WTC11 (cell line): Measurements from ENCODE around the gene C2orf76.

Source experiments
- ESRRA ChIP-seq: sonication (generic); formaldehyde crosslinking; IDR thresholded peaks from 2 replicates; pipeline ENCODE4 v1.8.1; 2022; ENCODE audit warnings: mild to moderate bottlenecking, missing genetic modification reagents, borderline replicate concordance
- ZNF317 ChIP-seq: sonication (generic); formaldehyde crosslinking; IDR thresholded peaks from 2 replicates; pipeline ENCODE4 v1.8.1; 2023; ENCODE audit warnings: low read depth, mild to moderate bottlenecking, moderate library complexity, missing genetic modification reagents, borderline replicate concordance
- TF ChIP-seq, protein P1 (sequence below): fragments of 200-600 bp; IDR thresholded peaks from 2 replicates; pipeline ENCODE4 v1.8.0; 2022; ENCODE audit warnings: antibody characterized with exemption
- TF ChIP-seq, protein P2 (sequence below): sonication (generic); formaldehyde crosslinking; conservative IDR thresholded peaks from 2 replicates; pipeline ENCODE4 v1.8.1; 2022; ENCODE audit warnings: mild to moderate bottlenecking, missing genetic modification reagents
- TF ChIP-seq, protein P3 (sequence below): sonication (generic); formaldehyde crosslinking; IDR thresholded peaks from 2 replicates; pipeline ENCODE4 v1.8.1; 2022; ENCODE audit warnings: mild to moderate bottlenecking, moderate library complexity, missing genetic modification reagents
- TF ChIP-seq, protein P4 (sequence below): sonication (generic); formaldehyde crosslinking; IDR thresholded peaks from 2 replicates; pipeline ENCODE4 v1.8.0; 2023; ENCODE audit warnings: missing genetic modification reagents
- TF ChIP-seq, protein P5 (sequence below): sonication (generic); formaldehyde crosslinking; IDR thresholded peaks from 2 replicates; pipeline ENCODE4 v1.8.1; 2022; ENCODE audit warnings: low read depth, missing genetic modification reagents, borderline replicate concordance

DNA sequence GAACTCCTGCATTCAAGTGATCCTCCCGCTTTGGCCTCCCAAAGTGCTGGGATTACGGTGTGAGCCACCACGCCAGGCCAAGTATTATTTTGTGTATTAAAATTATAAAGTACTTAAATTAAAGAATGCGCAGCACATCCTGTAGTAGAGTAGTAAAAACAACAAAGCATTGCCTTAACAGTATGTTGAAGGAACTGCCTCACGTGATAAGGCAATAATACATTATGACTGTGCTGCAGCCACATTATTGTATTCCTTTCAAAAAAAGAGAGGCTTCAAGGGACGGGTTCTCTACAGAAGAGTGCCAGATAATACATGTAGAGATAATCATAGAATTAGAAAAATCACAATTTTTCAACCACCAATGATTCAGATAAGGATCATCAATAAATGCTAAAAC is 33.7 kb downstream of the C2orf76 start:
- TF ChIP-seq ZNF317 (CRISPR knock-in tag) = no peak
- TF ChIP-seq, protein P1, sequence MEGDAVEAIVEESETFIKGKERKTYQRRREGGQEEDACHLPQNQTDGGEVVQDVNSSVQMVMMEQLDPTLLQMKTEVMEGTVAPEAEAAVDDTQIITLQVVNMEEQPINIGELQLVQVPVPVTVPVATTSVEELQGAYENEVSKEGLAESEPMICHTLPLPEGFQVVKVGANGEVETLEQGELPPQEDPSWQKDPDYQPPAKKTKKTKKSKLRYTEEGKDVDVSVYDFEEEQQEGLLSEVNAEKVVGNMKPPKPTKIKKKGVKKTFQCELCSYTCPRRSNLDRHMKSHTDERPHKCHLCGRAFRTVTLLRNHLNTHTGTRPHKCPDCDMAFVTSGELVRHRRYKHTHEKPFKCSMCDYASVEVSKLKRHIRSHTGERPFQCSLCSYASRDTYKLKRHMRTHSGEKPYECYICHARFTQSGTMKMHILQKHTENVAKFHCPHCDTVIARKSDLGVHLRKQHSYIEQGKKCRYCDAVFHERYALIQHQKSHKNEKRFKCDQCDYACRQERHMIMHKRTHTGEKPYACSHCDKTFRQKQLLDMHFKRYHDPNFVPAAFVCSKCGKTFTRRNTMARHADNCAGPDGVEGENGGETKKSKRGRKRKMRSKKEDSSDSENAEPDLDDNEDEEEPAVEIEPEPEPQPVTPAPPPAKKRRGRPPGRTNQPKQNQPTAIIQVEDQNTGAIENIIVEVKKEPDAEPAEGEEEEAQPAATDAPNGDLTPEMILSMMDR = no peak
- TF ChIP-seq, protein P2, sequence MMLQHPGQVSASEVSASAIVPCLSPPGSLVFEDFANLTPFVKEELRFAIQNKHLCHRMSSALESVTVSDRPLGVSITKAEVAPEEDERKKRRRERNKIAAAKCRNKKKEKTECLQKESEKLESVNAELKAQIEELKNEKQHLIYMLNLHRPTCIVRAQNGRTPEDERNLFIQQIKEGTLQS (CRISPR knock-in tag) = no peak
- TF ChIP-seq, protein P3, sequence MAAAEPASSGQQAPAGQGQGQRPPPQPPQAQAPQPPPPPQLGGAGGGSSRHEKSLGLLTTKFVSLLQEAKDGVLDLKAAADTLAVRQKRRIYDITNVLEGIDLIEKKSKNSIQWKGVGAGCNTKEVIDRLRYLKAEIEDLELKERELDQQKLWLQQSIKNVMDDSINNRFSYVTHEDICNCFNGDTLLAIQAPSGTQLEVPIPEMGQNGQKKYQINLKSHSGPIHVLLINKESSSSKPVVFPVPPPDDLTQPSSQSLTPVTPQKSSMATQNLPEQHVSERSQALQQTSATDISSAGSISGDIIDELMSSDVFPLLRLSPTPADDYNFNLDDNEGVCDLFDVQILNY = no peak
- TF ChIP-seq, protein P4, sequence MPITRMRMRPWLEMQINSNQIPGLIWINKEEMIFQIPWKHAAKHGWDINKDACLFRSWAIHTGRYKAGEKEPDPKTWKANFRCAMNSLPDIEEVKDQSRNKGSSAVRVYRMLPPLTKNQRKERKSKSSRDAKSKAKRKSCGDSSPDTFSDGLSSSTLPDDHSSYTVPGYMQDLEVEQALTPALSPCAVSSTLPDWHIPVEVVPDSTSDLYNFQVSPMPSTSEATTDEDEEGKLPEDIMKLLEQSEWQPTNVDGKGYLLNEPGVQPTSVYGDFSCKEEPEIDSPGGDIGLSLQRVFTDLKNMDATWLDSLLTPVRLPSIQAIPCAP (CRISPR knock-in tag) = no peak
- TF ChIP-seq, protein P5, sequence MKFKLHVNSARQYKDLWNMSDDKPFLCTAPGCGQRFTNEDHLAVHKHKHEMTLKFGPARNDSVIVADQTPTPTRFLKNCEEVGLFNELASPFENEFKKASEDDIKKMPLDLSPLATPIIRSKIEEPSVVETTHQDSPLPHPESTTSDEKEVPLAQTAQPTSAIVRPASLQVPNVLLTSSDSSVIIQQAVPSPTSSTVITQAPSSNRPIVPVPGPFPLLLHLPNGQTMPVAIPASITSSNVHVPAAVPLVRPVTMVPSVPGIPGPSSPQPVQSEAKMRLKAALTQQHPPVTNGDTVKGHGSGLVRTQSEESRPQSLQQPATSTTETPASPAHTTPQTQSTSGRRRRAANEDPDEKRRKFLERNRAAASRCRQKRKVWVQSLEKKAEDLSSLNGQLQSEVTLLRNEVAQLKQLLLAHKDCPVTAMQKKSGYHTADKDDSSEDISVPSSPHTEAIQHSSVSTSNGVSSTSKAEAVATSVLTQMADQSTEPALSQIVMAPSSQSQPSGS (CRISPR knock-in tag) = no peak
- no peak for TF ChIP-seq ESRRA
